Heart left ventricle (tissue), 16 donors: Measurements from ENCODE around the gene CACNA1E. TPM values are rescaled to one million over a fixed set of nuclear protein-coding genes. Genes with fewer than 3 reads are reported as not detected.

Source experiments
- ATAC-seq, 4 donors: fragments of 200-7000 bp; cut with Tn5 transposase; one replicate each; pipeline ENCODE4 v1.9.1; 2020 to 2022; ENCODE audit warnings: moderate library complexity in 4 of 4, mild to moderate bottlenecking in 3 of 4, moderate number of reproducible peaks in 1 of 4
- DNase-seq, 5 donors: peaks; one replicate each; pipeline ENCODE4 v3.0.0-alpha.2; 2020
- H3K27ac ChIP-seq, 12 donors: fragments of 200-600 bp; sonication (generic) in 4 of 12; one replicate each; pipeline versions ENCODE4 v1.5.0 to v1.8.0; 2016 to 2022; ENCODE audit warnings: mild to moderate bottlenecking in 2 of 12
- H3K27me3 ChIP-seq, 9 donors: fragments of 200-600 bp; sonication (generic) in 2 of 9; one replicate each; pipeline versions ENCODE4 v1.5.1 to v1.8.0; 2016 to 2022; ENCODE audit warnings: mild to moderate bottlenecking in 3 of 9
- H3K36me3 ChIP-seq, 9 donors: fragments of 200-600 bp; sonication (generic) in 2 of 9; one replicate each; pipeline versions ENCODE4 v1.5.0 to v1.8.0; 2018 to 2022; ENCODE audit warnings: mild to moderate bottlenecking in 2 of 9
- H3K4me1 ChIP-seq, 12 donors: fragments of 200-600 bp; sonication (generic) in 4 of 12; one replicate each; pipeline versions ENCODE4 v1.5.0 to v1.8.0; 2016 to 2022; ENCODE audit warnings: mild to moderate bottlenecking in 3 of 12
- H3K4me3 ChIP-seq, 12 donors: fragments of 200-600 bp; sonication (generic) in 4 of 12; one replicate each; pipeline versions ENCODE4 v1.5.0 to v1.8.0; 2017 to 2022; ENCODE audit warnings: mild to moderate bottlenecking in 9 of 12, moderate library complexity in 4 of 12
- H3K9me3 ChIP-seq, 12 donors: fragments of 200-600 bp; sonication (generic) in 4 of 12; one replicate each; pipeline versions ENCODE4 v1.5.0 to v1.8.0; 2016 to 2022; ENCODE audit warnings: mild to moderate bottlenecking in 1 of 12
- CTCF ChIP-seq, 12 donors: fragments of 200-600 bp; sonication (generic) in 4 of 12; IDR thresholded peaks; one replicate each; pipeline versions ENCODE4 v1.5.0 to v1.8.0; 2018 to 2022; ENCODE audit warnings: antibody characterized with exemption in 12 of 12, mild to moderate bottlenecking in 5 of 12
- POLR2A ChIP-seq, 2 donors: fragments of 450-650 bp; IDR thresholded peaks; one replicate each; pipeline ENCODE4 v1.6.1; 2017; ENCODE audit warnings: antibody characterized with exemption in 2 of 2, mild to moderate bottlenecking in 2 of 2, moderate library complexity in 2 of 2
- WGBS, 4 donors: extraction: QIAGEN DNeasy Blood & Tissue Kit in 2 of 4; methylation state at CpG; one replicate each; pipeline versions ENCODE4 v1.1.5 to v1.1.7; 2013 to 2018; 5-methylcytosine and 5-hydroxymethylcytosine counted together
- intact Hi-C, 10 donors: fragments of 100-400 bp; cut with DNase I; formaldehyde crosslinking; loops; one replicate each; pipeline versions ENCODE4 v1.11.1 to v1.14.2; 2022
- polyA plus RNA-seq, 2 donors: library from polyadenylated mRNA; stranded (reverse); fragments of 200-250 nt; gene quantifications; one replicate each; pipeline ENCODE4 v1.2.3, GENCODE V29; 2013
- total RNA-seq, 9 donors: library from RNA; depleted of rRNA in 2 of 9; stranded (reverse); fragments of >200 nt in 2 of 9; fragmentation: NEBNext Ultra II Directional in 3 of 9; extraction: Animal tissue kit (Norgen Biotek cat#: 25700) in 3 of 9; gene quantifications; one replicate each; pipeline versions ENCODE4 v1.1.0 to v1.2.4, GENCODE V29; 2016 to 2023
- donor health status: ischemic (EF 13 %, LVEDD 7.1; RV severe dilation, severe dysfunction).
- donor health status: healthy with polysubstance abuse.
- donor health status: DM: no; HTN: yes; CAD: no.
- donor health status: DM: no; HTN: no; CAD: no.
- donor health status: ischemic (EF 25% LVEDD 6.9; RV normal size, moderate dysfunction).
- donor health status: ischemic (EF 25% LVEDD 5.7; RV mildly dilated, moderate dysfunction).
- donor health status: healthy.
- donor health status: DM: yes; HTN: yes; CAD: no.
- donor health status: ischemic (EF 35%, LVEDD 5.7; RV mildly dilated, moderate dysfunction).
- donor health status: nonischemic (EF 11% LVEDD 7.7; RV severe dilation, severe dysfunction).
- donor health status: DM: yes; HTN: yes; CAD: no.
- donor health status: PGD.
- donor health status: ischemic (EF 29% LVEDD 5.4; RV normal size, mild dysfunction).
- donor health status: nonischemic (EF 23%, LVEDD 6.1; RV moderate dilation, normal function).

The CACNA1E gene
- total and polyA plus RNA-seq, 11 donors = 0.02 to 1.9 (median 0.10) TPM

- WGBS, 4 donors = 50 to 73% (median 58%) methylated on average over 4 of the region's 4 CpGs
- ATAC-seq (no peak), DNase-seq (no peak)
- Histone ChIP-seq H3K27me3 (peaks cover 0 to 13% (median 0%) of the 10 kb centered on the region in 9 donors), H3K4me1 (no peaks in the 10 kb centered on the region), H3K36me3 (no peaks in the 10 kb centered on the region), H3K9me3 (no peaks in the 10 kb centered on the region), H3K4me3 (no peak overlapping the region), H3K27ac (no peak overlapping the region)
- intact Hi-C loops = no loop called here
- no peak for TF ChIP-seq POLR2A (IDR thresholded peaks at IDR 0.05)
- no peak for TF ChIP-seq CTCF (IDR thresholded peaks at IDR 0.05)
Measured at GRCh38 chr1:181807251-181807650, 323.9 kb downstream of the CACNA1E start.

GRCh38 chr1:181809991-181810545, 326.8 kb downstream of the CACNA1E start:
- H3K36me3 ChIP-seq = no peaks in the 10 kb centered on the region
- intact Hi-C loops = no loop called here
- peaks cover 0 to 10% (median 0%) of the 10 kb centered on the region in 9 donors for H3K27me3 ChIP-seq
- ATAC-seq = no peak
- no peak for TF ChIP-seq CTCF (IDR thresholded peaks at IDR 0.05)
- no peak for TF ChIP-seq POLR2A (IDR thresholded peaks at IDR 0.05)
- H3K4me3 ChIP-seq = no peak overlapping the region
- no peaks in the 10 kb centered on the region for H3K9me3 ChIP-seq
- no peak overlapping the region for H3K27ac ChIP-seq
- H3K4me1 ChIP-seq = no peaks in the 10 kb centered on the region
- WGBS, 4 donors = 71 to 94% (median 84%) methylated on average over 1 of the region's 1 CpG
- DNase-seq = no peak

GRCh38 chr1:181812208-181812607, 328.9 kb downstream of the CACNA1E start:
- 67 to 79% (median 71%) methylated on average over 7 of the region's 7 CpGs for WGBS, 4 donors
- Histone ChIP-seq H3K9me3 (no peaks in the 10 kb centered on the region), H3K27ac (no peak overlapping the region), H3K36me3 (no peaks in the 10 kb centered on the region), H3K4me1 (no peaks in the 10 kb centered on the region), H3K4me3 (no peak overlapping the region), H3K27me3 (peaks cover 0 to 6% (median 0%) of the 10 kb centered on the region in 9 donors)
- no peak for ATAC-seq
- intact Hi-C loops = no loop called here
- TF ChIP-seq CTCF (IDR thresholded peaks at IDR 0.05) = no peak
- no peak for TF ChIP-seq POLR2A (IDR thresholded peaks at IDR 0.05)
- DNase-seq = no peak

GRCh38 chr1:181813266-181813665, 329.9 kb downstream of the CACNA1E start:
- no peaks in the 10 kb centered on the region for H3K36me3 ChIP-seq

More at GRCh38 chr1:181813266-181813665, 329.9 kb downstream of the CACNA1E start:
- TF ChIP-seq POLR2A (IDR thresholded peaks at IDR 0.05) (no peak), CTCF (IDR thresholded peaks at IDR 0.05) (no peak)
- Histone ChIP-seq H3K9me3 (no peaks in the 10 kb centered on the region), H3K4me1 (no peaks in the 10 kb centered on the region), H3K4me3 (no peak overlapping the region), H3K27me3 (peaks cover 0 to 6% (median 0%) of the 10 kb centered on the region in 9 donors), H3K27ac (no peak overlapping the region)
- no peak for ATAC-seq
- intact Hi-C loops = no loop called here
- 77 to 81% (median 78%) methylated on average over 4 of the region's 4 CpGs for WGBS, 4 donors
- DNase-seq = no peak
